ENCODE data around the gene VANGL2. TPM values are rescaled to one million over a fixed set of nuclear protein-coding genes. Genes with fewer than 3 reads are reported as not detected.

VANGL2 gene
- polyA plus RNA-seq, 3 donors, result 31.7 to 35.3 (median 35.0) TPM

DNA sequence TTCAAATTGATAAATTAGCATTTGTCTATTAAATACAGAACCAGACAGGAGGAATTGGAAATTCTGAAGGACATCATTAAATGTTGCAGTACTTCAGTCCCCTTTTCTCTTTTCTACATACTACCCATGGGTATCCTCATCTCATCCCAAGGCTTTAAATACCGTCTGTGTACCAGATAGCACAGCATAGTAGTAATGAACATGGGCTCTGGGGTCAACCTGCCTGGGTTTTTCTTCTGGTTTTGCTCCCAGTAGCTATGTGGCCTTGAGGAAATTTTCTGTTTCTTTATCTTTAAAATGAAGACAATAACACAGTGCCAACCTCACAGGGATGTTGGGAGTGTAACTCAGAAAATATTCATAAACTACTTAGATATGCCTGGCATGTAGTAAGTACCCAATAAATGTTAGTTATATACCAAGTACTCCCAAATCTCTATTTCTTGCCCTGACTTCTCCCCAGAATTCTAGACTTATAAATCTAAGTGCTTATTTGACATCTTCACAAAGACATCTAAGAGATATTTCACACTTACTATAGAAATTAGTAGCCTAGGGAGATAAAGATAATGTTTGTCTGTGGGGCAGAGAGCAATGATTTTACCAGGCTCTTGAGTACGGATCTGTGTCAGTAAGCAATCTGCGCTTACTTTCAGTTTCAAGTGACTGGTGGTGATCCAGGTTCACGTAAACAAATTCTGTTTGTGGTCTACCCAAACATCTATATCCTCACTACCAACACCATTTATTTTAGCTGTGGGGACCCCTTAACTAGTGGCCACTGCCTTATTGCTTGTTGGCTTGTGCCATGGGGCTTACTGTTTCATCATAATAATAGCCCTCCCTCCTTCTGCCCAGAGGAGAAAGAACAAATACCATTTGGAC, 37.3 kb downstream of the VANGL2 start:
- DNase-seq (ENCODE audit: extremely low read depth in 1 of 11, low read depth in 9 of 11, low spot score in 4 of 11), result no peak

- DNase-seq (ENCODE audit: extremely low read depth in 1 of 11, low read depth in 9 of 11, low spot score in 4 of 11), result no peak
These were observed 38.1 kb downstream of the VANGL2 start for GRCh38 chr1:160438317-160438918.

DNA sequence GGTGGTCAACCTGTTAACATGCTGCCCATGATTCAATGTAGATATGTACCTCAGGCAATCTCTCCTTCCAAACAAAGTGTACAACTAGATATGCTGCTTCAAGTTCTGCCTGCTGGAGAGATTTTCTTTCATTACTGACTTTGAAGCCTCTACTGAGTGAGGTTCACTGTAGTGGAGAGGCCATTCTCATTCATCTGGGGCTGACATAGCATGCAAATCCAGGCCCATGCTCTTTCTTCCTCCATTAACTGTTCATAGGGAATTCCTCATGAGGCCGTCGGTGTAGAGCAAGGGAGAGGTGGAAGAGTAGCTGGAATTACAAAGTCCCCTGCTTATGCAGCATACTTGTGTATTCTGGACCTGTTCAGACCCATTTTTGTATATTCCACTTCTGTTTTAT, 38.6 kb downstream of the VANGL2 start:
- DNase-seq (ENCODE audit: extremely low read depth in 1 of 11, low read depth in 9 of 11, low spot score in 4 of 11), result no peak

GRCh38 chr1:160439718-160440117, 39.4 kb downstream of the VANGL2 start:
- no peak for DNase-seq (ENCODE audit: extremely low read depth in 1 of 11, low read depth in 9 of 11, low spot score in 4 of 11)

GRCh38 chr1:160446945-160447600, 46.7 kb downstream of the VANGL2 start:
- DNase-seq (ENCODE audit: extremely low read depth in 1 of 11, low read depth in 9 of 11, low spot score in 4 of 11), result no peak

DNA sequence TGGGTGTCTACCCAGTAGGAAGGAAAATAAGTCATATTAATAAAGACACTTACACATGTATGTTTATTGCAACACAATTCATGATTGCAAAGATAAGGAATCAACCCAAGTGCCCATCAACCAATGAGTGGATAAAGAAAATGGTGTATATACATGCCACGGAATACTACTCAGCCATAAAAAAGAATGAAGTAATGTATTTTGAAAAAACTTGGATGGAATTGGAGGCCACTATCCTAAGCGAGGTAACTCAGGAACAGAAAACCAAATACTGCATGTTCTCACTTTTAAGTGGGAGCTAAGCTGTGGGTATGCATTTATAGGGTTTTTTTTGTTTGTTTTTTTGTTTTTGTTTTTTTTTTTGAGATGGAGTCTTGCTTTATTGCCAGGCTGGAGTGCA, 49.1 kb downstream of the VANGL2 start:
- no peak for DNase-seq (ENCODE audit: extremely low read depth in 1 of 11, low read depth in 9 of 11, low spot score in 4 of 11)

DNA sequence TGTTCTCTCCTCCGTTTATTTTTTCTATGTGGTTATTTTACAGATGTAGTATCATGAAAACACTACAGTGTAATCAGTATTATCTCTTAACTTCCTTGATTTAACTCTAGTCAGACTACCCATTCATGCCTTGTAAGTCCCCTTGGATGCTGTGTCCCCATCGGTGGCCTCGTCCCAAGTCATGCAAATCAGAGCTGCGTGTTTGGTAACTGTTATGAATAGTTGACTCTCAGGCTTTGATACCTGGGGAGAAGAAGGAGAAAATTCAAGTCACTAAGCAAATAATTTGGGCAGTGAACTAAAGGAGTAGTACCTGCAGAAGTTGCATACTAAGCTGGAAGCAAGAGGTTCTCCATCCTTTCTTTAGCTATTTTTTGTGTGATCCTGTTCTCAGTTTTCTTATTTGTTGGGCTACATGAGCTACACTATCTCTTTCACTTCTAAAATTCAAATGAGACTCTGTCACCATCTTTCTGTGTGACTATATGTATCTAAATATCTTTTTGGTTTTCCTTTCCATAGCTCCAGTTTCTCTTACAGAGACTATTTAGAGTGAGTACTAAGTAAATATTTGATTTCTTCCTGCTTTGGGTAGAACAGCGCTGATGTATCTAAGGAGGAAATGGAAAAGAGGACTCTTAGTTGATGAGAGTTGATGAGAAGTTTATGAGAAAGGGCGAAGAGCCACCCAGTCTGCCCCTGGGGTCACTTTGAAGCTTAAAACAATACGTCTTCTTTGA, 50.9 kb downstream of the VANGL2 start:
- DNase-seq (ENCODE audit: extremely low read depth in 1 of 11, low read depth in 9 of 11, low spot score in 4 of 11), result no peak

DNA sequence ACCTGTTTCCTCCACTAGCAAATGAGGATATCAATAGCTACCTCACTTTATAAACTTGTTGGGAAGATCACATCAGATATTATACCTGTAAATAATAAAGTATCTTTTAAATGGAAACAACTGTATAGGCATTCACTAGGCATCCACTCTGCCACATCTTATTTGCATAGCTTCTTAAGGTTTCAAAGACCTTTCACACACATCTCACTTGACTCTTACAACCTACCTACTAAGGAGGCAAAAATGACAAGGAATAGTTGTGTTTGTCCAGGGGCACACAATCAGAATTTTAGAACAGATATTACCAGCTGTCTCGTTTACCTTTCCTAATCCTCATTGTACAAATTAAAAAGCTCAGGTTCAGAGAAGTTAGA, 51.5 kb downstream of the VANGL2 start:
- no peak for DNase-seq (ENCODE audit: extremely low read depth in 1 of 11, low read depth in 9 of 11, low spot score in 4 of 11)

DNA sequence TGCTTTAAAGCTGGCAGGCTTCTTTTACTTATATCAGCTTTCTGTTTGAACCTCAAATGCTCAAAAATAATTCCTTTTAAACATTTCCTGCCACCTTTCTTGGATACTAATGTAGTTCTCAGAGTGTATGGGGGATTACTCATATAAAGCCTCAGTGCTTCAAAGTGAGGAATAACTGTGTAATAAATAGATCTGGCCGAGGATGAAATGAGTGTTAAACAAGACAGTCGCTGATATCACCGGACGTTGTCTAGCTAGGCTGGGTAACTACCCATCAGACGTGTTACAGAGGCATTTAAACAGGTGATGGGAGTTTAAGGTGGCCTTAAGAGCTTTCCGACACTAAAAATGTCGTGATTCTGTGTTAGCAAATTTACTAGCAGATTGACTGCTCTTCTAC, 53.1 kb downstream of the VANGL2 start:
- DNase-seq (ENCODE audit: extremely low read depth in 1 of 11, low read depth in 9 of 11, low spot score in 4 of 11), result no peak

DNA sequence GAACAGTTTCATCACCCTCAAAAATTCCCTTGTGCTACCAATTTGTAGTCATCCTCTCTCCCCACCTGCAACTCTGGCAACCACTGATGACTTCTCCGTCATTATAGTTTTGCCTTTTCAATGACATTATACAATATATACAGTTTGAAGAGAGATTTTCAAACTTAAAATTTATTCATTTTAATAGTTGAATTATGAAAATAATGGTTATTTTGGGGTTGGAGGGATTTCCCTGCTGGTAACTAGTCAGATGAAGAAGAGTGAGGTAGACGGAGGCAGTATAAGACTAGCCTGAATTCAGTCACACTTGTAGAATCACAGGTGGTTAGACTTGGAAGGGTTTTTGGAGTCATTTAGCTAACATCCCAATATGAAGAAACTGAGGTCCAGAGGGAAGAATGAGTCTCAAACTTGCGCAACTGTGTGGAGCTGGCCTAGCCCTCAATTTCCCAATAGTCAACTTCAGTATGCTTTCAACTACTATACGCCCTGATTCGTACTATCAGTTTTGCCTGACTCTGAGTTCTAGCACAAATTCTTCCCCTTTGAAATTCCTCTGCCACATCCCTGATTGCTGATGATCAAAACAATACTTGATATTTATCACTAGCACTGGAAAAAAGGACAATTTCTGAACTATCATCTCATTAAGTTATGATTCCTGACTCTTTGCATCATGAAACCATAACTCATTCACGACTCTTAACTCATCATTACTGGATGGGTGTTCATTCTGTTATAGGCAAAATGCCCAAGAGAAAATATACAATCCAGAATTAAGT, 54.2 kb downstream of the VANGL2 start:
- no peak for DNase-seq (ENCODE audit: extremely low read depth in 1 of 11, low read depth in 9 of 11, low spot score in 4 of 11)

- DNase-seq (ENCODE audit: extremely low read depth in 1 of 11, low read depth in 9 of 11, low spot score in 4 of 11), result no peak
These were observed 54.8 kb downstream of the VANGL2 start for GRCh38 chr1:160455153-160455517.

- DNase-seq (ENCODE audit: extremely low read depth in 1 of 11, low read depth in 9 of 11, low spot score in 4 of 11), result no peak
These were observed 58.7 kb downstream of the VANGL2 start for GRCh38 chr1:160459056-160459455.

DNA sequence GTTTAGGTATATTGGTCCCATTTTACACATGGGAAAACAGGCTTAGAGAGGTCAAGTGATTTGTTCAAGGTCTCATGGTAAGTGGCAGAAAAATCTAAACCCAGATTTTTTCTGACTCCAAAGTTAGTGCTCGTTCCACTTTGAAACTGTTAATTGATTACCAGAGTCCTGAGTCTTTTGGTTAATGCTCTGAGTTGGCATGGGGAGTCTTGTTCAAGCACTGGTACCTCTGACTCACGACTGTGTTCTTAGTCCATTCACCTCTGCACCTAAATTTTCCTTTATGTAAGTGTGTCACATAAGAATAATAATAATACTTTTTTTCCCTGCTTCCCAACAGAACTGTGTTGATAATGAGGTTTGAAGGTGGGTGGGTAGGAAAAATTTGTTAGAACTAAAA, 59.3 kb downstream of the VANGL2 start:
- no peak for DNase-seq (ENCODE audit: extremely low read depth in 1 of 11, low read depth in 9 of 11, low spot score in 4 of 11)

- no peak for DNase-seq (ENCODE audit: extremely low read depth in 1 of 11, low read depth in 9 of 11, low spot score in 4 of 11)
These were observed 59.9 kb downstream of the VANGL2 start for GRCh38 chr1:160460214-160460642.

DNA sequence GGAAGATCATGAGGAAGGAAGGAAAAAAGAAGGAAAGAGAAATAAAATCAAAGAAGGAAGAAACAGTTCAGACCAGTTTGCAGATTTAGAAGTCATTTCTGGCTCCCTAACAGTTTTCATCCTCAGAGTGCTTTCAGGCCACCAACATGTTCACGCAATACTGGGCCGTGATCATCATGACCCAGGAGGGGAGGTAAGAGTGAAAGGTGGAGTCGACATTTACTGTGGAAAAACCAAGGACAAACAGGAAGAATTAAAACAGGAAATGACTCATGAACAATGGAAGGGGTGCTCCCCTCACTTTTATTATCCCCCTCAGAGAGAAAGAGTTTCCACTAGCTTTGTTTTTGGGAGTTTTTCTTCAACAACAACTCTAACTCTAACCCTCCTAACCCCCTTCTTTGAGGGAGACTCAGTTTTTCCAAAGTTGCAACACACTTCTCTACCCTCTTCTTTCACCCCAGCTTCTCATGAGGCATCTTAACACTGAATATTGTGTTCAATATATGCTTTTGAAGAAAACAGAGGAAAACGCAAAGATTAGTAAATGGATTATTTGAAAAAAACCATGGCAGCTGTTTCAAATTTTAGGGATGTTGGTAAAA, 60.4 kb downstream of the VANGL2 start:
- DNase-seq (ENCODE audit: extremely low read depth in 1 of 11, low read depth in 9 of 11, low spot score in 4 of 11), result no peak

DNA sequence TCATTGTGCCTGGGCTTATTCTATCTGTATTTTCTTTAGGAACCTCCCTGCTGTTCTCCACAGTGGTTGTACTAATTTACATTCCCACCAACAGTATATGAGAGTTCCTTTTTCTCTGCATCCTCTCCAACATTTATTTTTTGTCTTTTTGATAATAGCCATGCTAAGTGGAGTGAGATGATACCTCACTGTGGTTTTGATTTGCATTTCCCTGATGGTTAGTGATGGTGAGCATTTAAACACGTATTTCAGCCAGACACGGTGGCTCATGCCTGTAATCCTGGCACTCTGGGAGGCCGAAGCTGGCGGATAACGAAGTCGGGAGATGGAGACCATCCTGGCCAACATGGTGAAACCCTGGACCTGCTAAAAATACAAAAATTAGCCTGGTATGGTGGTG, 64.8 kb downstream of the VANGL2 start:
- no peak for DNase-seq (ENCODE audit: extremely low read depth in 1 of 11, low read depth in 9 of 11, low spot score in 4 of 11)

DNA sequence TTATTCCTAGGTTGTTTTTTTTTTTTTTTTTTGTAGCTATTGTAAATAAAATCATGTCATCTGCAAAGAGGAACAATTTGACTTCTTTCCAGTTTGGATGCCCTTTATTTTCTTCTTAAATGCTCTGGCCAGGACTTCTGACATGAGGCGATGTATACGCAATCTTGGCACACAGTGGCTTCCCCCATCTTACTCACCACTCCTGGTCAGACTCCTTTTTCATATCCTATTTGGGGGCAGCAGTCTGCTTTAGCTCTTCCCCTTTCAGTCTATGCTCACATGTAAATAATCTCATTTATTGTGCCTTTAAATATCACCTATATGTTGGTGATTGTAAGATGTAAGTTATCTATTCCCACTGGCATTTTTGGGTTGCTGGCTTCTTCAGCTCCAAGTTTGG, 66.6 kb downstream of the VANGL2 start:
- DNase-seq (ENCODE audit: extremely low read depth in 1 of 11, low read depth in 9 of 11, low spot score in 4 of 11), result no peak

DNA sequence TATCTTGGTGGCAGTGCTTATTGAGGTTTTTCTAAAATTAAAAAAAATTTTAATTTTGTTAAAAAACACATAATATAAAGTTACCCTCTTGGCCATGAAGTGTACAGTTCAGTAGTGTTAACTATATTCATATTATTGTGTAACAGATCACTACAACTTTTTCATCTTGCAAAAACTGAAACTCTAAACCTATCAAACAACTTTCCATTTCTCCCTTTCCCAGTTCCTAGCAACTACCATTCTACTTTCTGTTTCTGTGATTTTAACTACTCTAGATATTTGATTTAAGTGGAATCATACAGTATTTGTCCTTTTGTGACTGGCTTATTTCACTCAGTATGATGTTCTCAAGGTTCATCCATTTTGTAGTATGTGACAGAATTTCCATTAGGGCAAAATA, 67.2 kb downstream of the VANGL2 start:
- DNase-seq (ENCODE audit: extremely low read depth in 1 of 11, low read depth in 9 of 11, low spot score in 4 of 11), result no peak

GRCh38 chr1:160471253-160471652, 70.9 kb downstream of the VANGL2 start:
- DNase-seq (ENCODE audit: extremely low read depth in 1 of 11, low read depth in 9 of 11, low spot score in 4 of 11), result no peak
